Lower lobe of right lung (tissue), 2 donors: ENCODE data around the gene UPK2. TPM values are rescaled to one million over a fixed set of nuclear protein-coding genes. Genes with fewer than 3 reads are reported as not detected.
"Not testable (repeated sequence)": the region's sequence is repeated elsewhere in the genome, so short reads cannot be mapped to it uniquely, and the experiment has no call there.

ENCODE experiments used
- ATAC-seq, 2 donors: fragments of 200-7000 bp; cut with Tn5 transposase; one replicate each; pipeline ENCODE4 v1.9.1; 2020 to 2022; ENCODE audit warnings: mild to moderate bottlenecking in 2 of 2, moderate library complexity in 2 of 2
- DNase-seq: peaks from one replicate; pipeline ENCODE4 v3.0.0-alpha.2; 2020
- H3K27ac ChIP-seq: fragments of 200-600 bp; one replicate; pipeline ENCODE4 v1.8.0; 2022
- H3K27me3 ChIP-seq: fragments of 200-600 bp; one replicate; pipeline ENCODE4 v1.8.0; 2022; ENCODE audit warnings: low read depth
- H3K36me3 ChIP-seq: fragments of 200-600 bp; one replicate; pipeline ENCODE4 v1.8.0; 2022; ENCODE audit warnings: mild to moderate bottlenecking
- H3K4me1 ChIP-seq: fragments of 200-600 bp; one replicate; pipeline ENCODE4 v1.8.0; 2022
- H3K4me3 ChIP-seq: fragments of 200-600 bp; one replicate; pipeline ENCODE4 v1.8.0; 2022; ENCODE audit warnings: mild to moderate bottlenecking
- H3K9me3 ChIP-seq: fragments of 200-600 bp; one replicate; pipeline ENCODE4 v1.8.0; 2022
- intact Hi-C: fragments of 100-400 bp; cut with DNase I; formaldehyde crosslinking; loops from one replicate; pipeline ENCODE4 v1.11.0; 2022
- total RNA-seq: library from RNA; stranded (reverse); fragmentation: NEBNext Ultra II Directional; extraction: Animal tissue kit (Norgen Biotek cat#: 25700); gene quantifications from one replicate; pipeline ENCODE4 v1.2.1, GENCODE V29; 2021
- TF ChIP-seq, protein P1 (sequence below): fragments of 200-600 bp; IDR thresholded peaks from one replicate; pipeline ENCODE4 v1.8.0; 2022; ENCODE audit warnings: antibody characterized with exemption, mild to moderate bottlenecking
- donor health status: DM: no; HTN: yes; CAD: no; lungs with severe emphysema.

The UPK2 gene
- total RNA-seq, 1 donor from 2014 or later: not detected

DNA sequence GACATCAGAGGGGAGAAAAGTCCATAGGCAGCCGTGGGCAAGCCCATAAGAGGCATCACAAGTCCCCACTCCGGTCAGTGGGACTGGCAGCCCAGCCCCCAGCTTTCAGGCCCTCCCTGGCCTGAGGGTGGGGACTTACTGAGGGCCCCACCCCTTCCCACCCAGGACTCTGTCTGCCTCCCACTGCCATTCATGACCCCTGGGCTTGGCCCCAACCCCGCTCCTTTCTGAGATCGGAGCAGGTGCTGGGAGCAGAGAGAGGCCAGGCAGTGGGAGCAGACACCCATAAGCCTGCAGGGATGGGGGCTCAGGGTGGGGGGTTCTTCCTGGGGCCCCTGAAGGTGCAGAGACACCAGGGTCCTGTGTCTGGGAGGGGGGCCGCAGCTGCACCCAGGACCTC lies 5.1 kb downstream of the UPK2 start:
- H3K27ac ChIP-seq: no peak overlapping the region
- H3K36me3 ChIP-seq: no peaks in the 10 kb centered on the region
- TF ChIP-seq, protein P1, sequence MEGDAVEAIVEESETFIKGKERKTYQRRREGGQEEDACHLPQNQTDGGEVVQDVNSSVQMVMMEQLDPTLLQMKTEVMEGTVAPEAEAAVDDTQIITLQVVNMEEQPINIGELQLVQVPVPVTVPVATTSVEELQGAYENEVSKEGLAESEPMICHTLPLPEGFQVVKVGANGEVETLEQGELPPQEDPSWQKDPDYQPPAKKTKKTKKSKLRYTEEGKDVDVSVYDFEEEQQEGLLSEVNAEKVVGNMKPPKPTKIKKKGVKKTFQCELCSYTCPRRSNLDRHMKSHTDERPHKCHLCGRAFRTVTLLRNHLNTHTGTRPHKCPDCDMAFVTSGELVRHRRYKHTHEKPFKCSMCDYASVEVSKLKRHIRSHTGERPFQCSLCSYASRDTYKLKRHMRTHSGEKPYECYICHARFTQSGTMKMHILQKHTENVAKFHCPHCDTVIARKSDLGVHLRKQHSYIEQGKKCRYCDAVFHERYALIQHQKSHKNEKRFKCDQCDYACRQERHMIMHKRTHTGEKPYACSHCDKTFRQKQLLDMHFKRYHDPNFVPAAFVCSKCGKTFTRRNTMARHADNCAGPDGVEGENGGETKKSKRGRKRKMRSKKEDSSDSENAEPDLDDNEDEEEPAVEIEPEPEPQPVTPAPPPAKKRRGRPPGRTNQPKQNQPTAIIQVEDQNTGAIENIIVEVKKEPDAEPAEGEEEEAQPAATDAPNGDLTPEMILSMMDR: no peak
- no peaks in the 10 kb centered on the region for H3K4me1 ChIP-seq
- no peak for ATAC-seq
- intact Hi-C loops: no loop called here
- no peaks in the 10 kb centered on the region for H3K27me3 ChIP-seq
- H3K9me3 ChIP-seq: no peaks in the 10 kb centered on the region
- no peak overlapping the region for H3K4me3 ChIP-seq
- DNase-seq: no peak

DNA sequence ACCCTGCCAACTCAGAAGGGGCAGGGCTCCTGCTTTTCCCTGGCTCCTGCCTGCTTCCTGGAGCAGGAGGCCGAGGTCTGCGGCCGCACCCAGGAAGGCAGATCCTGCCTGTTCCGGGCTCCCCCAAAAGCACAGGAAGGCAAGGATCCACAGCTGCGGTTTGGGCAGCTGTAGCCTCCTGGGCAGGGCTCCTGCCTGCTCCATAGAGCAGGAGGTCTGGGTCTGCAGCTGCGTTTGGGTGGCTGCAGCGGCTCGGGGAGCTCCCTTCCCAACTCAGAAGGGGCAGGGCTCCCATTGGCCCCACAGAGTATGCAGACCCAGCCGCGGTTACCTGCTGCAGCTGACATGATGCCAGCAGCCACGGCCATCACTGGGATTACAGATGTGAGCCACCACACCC lies 5.5 kb downstream of the UPK2 start:
- Histone ChIP-seq H3K36me3 (no peaks in the 10 kb centered on the region), H3K27ac (no peak overlapping the region), H3K4me1 (no peaks in the 10 kb centered on the region), H3K4me3 (no peak overlapping the region), H3K9me3 (no peaks in the 10 kb centered on the region), H3K27me3 (no peaks in the 10 kb centered on the region)
- ATAC-seq: no peak
- DNase-seq: no peak
- intact Hi-C loops: no loop called here
- TF ChIP-seq, protein P1: no peak

DNA sequence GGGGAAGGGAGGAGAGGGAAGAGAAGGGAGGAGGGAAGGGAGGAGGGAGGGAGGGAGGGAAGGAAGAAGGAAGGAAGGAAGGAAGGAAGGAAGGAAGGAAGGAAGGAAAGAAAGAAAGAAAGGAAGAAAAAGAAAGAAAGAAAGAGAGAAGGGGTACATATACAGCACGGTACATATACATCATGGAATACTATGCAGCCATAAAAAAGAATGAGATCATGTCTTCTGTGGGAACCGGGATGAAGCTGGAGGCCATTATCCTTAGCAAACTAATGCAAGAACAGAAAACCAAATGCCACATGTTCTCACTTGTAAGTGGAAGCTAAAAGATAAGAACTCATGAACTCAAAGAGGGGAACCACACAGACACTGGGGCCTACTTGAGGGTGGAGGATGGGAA lies 13.4 kb downstream of the UPK2 start:
- H3K27ac ChIP-seq, H3K4me1 ChIP-seq, DNase-seq, ATAC-seq, H3K9me3 ChIP-seq, H3K4me3 ChIP-seq, H3K27me3 ChIP-seq, H3K36me3 ChIP-seq, intact Hi-C loops: not testable (repeated sequence)

DNA sequence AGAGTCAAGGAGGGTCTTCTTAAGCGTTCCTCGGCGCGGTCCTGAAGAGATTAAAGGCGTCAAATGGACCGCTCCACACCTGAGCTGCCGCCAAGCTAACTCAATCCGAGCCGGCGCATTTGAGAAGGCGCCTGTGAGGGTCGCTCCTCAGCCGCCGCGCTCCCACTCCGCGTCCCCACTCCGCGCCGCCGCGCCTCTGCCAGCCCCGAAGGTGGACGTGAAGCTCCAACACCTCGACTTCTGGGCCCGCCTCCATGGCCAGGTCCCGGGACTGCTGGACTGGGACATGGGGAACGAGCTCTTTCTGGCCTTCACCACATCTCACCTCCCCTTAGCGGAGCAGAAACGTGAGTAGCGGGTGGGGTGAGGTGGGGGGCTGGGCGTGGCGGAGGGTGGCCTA lies 15.5 kb downstream of the UPK2 start, which contains the start of gene FOXR1:
Gene FOXR1 (plus strand): TSS at position 116 of the 400 bp plus-strand sequence. CDS start 171 bp downstream, at position 287.
- H3K9me3 ChIP-seq: no peaks in the 10 kb centered on the region
- TF ChIP-seq, protein P1: no peak
- H3K4me1 ChIP-seq: no peaks in the 10 kb centered on the region
- ATAC-seq: no peak
- H3K36me3 ChIP-seq: no peaks in the 10 kb centered on the region
- intact Hi-C loops: no loop called here
- H3K27me3 ChIP-seq: peaks cover 6% of the 10 kb centered on the region
- H3K4me3 ChIP-seq: no peak within 1 kb of the TSS
- H3K27ac ChIP-seq: no peak within 1 kb of the TSS
- no peak for DNase-seq

DNA sequence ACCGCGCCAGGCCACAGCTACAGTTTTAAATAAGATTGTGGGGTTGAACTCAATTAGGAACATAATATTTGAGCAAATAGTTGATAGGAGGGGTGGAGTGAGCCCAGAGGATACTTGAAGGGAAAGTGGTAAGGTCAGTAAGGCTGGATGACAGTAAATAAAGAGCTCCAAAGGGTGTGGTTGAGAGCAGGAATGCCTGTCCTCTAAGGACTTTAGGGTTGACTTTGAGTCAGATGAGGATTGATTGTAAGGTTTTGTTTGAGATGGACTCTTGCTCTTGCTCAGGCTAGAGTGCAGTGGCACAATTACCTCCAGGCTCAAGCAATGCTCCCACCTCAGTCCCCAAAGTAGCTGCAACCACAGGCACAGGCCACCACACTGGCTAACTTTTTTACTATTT lies 17.9 kb downstream of the UPK2 start:
- Histone ChIP-seq H3K27ac (no peak overlapping the region), H3K9me3 (no peaks in the 10 kb centered on the region), H3K27me3 (peaks cover 6% of the 10 kb centered on the region), H3K4me3 (no peak overlapping the region), H3K4me1 (no peaks in the 10 kb centered on the region), H3K36me3 (no peaks in the 10 kb centered on the region)
- peak; percentile 86 to 91 for ATAC-seq
- TF ChIP-seq, protein P1: no peak
- intact Hi-C loops: no loop called here
- DNase-seq: no peak

DNA sequence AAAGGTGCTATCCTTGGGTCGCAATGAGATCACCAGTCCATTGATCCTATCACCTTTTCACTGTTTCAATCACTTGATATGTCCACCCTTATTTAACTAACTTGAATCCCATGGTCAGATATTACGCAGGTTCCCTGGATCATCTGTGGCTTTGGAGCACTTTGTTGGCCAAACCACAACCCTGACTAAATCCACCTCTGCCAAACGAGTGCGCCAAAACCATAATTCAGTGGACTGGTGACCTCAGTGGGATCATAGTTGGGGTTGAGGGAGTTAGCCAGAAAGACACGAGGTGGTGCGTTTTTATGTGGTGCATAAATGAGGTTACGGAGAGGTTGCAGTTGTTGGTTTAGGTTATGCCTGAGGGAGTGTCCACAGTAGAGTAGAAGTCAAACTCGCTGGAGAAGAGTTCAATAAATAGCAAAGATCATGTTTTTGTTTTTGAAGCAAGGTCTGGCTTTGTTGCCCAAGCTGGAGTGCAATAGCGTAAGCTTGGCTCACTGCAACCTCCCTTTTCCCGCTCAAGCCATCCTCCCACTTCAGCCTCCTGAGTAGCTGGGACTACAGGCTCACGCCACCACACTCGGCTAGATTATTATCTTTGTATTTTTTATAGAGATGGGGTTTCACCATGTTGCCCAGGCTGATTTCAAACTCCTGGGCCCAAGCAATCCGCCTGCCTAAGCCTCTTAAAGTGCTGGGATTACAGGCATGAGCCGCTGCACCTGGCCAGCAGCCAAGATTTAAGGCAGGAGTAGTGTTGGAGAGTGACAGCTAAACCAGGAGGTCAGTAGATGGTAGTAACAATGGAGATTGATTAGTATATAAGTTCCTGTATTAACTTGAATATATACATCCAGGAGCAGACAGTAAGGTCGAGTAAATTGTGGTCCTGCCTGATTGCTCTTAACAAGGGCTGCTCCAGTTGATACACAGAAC lies 19.9 kb downstream of the UPK2 start:
- Histone ChIP-seq H3K9me3 (no peaks in the 10 kb centered on the region), H3K27ac (no peak overlapping the region), H3K4me1 (peaks cover 16% of the 10 kb centered on the region), H3K27me3 (peaks cover 6% of the 10 kb centered on the region), H3K36me3 (no peaks in the 10 kb centered on the region), H3K4me3 (no peak overlapping the region)
- DNase-seq (no peak), ATAC-seq (no peak)
- intact Hi-C loops: no loop called here
- TF ChIP-seq, protein P1: no peak
